IPS-15b (cell line): ENCODE results near the gene PPP2R5B.

Experiments
- H3K27me3 ChIP-seq: one replicate; pipeline ENCODE4 v1.6.1; 2013; ENCODE audit warnings: low read length; ENCODE audit not compliant: control insufficient read depth, insufficient read depth
- H3K36me3 ChIP-seq: one replicate; pipeline ENCODE4 v1.6.1; 2013; ENCODE audit warnings: low read length; ENCODE audit not compliant: control insufficient read depth, insufficient read depth
- H3K4me1 ChIP-seq: one replicate; pipeline ENCODE4 v1.6.1; 2013; ENCODE audit warnings: mild to moderate bottlenecking, low read length; ENCODE audit not compliant: control insufficient read depth, insufficient read depth
- H3K4me3 ChIP-seq: one replicate; pipeline ENCODE4 v1.5.1; 2013; ENCODE audit warnings: low read depth, low read length
- H3K9ac ChIP-seq: one replicate; pipeline ENCODE4 v1.6.1; 2013; ENCODE audit warnings: low read depth, mild to moderate bottlenecking, low read length
- H3K9me3 ChIP-seq: one replicate; pipeline ENCODE4 v1.6.1; 2013; ENCODE audit warnings: mild to moderate bottlenecking, low read length; ENCODE audit not compliant: control insufficient read depth, insufficient read depth

PPP2R5B gene

GRCh38 chr11:64881476-64881875, 43.0 kb upstream of the PPP2R5B start:
- Histone ChIP-seq H3K4me1 (peaks cover 4% of the 10 kb centered on the region), H3K36me3 (no peaks in the 10 kb centered on the region), H3K9ac (no peak overlapping the region), H3K9me3 (no peaks in the 10 kb centered on the region), H3K27me3 (no peaks in the 10 kb centered on the region), H3K4me3 (no peak overlapping the region)

- Histone ChIP-seq H3K36me3 (no peaks in the 10 kb centered on the region), H3K9me3 (no peaks in the 10 kb centered on the region), H3K27me3 (no peaks in the 10 kb centered on the region), H3K4me3 (no peak overlapping the region), H3K4me1 (peaks cover 2% of the 10 kb centered on the region), H3K9ac (no peak overlapping the region)
Measured at GRCh38 chr11:64882243-64882642, 42.2 kb upstream of the PPP2R5B start.

GRCh38 chr11:64883575-64883974, 40.9 kb upstream of the PPP2R5B start:
- Histone ChIP-seq H3K9ac (no peak overlapping the region), H3K9me3 (no peaks in the 10 kb centered on the region), H3K4me1 (peaks cover 5% of the 10 kb centered on the region), H3K4me3 (no peak overlapping the region), H3K36me3 (no peaks in the 10 kb centered on the region), H3K27me3 (no peaks in the 10 kb centered on the region)

- Histone ChIP-seq H3K4me1 (peaks cover 5% of the 10 kb centered on the region), H3K9me3 (no peaks in the 10 kb centered on the region), H3K27me3 (no peaks in the 10 kb centered on the region), H3K36me3 (no peaks in the 10 kb centered on the region), H3K9ac (no peak overlapping the region), H3K4me3 (no peak overlapping the region)
Measured at GRCh38 chr11:64884019-64884418, 40.5 kb upstream of the PPP2R5B start.

- Histone ChIP-seq H3K9me3 (no peaks in the 10 kb centered on the region), H3K9ac (no peak overlapping the region), H3K4me3 (no peak overlapping the region), H3K4me1 (peaks cover 5% of the 10 kb centered on the region), H3K27me3 (no peaks in the 10 kb centered on the region), H3K36me3 (no peaks in the 10 kb centered on the region)
Measured at GRCh38 chr11:64885367-64886286, 38.9 kb upstream of the PPP2R5B start.

- no peak overlapping the region for H3K4me3 ChIP-seq
- peaks cover 5% of the 10 kb centered on the region for H3K4me1 ChIP-seq
- no peaks in the 10 kb centered on the region for H3K27me3 ChIP-seq
- no peaks in the 10 kb centered on the region for H3K9me3 ChIP-seq
- H3K9ac ChIP-seq, result no peak overlapping the region
- H3K36me3 ChIP-seq, result no peaks in the 10 kb centered on the region
Measured at GRCh38 chr11:64887234-64887756, 37.2 kb upstream of the PPP2R5B start.

- peaks cover 5% of the 10 kb centered on the region for H3K4me1 ChIP-seq
- no peaks in the 10 kb centered on the region for H3K27me3 ChIP-seq
- peak overlapping the region; percentile 52 for H3K4me3 ChIP-seq
- no peaks in the 10 kb centered on the region for H3K36me3 ChIP-seq
- no peaks in the 10 kb centered on the region for H3K9me3 ChIP-seq
- peak overlapping the region; percentile 16 for H3K9ac ChIP-seq
Measured at GRCh38 chr11:64887757-64888405, 36.6 kb upstream of the PPP2R5B start.

- Histone ChIP-seq H3K4me3 (peak overlapping the region; percentile 52), H3K36me3 (no peaks in the 10 kb centered on the region), H3K9me3 (no peaks in the 10 kb centered on the region), H3K27me3 (no peaks in the 10 kb centered on the region), H3K4me1 (peaks cover 5% of the 10 kb centered on the region), H3K9ac (peak overlapping the region; percentile 16)
Measured at GRCh38 chr11:64888406-64888728, 36.1 kb upstream of the PPP2R5B start.

- Histone ChIP-seq H3K4me1 (peaks cover 5% of the 10 kb centered on the region), H3K9ac (no peak overlapping the region), H3K36me3 (no peaks in the 10 kb centered on the region), H3K27me3 (no peaks in the 10 kb centered on the region), H3K4me3 (no peak overlapping the region), H3K9me3 (no peaks in the 10 kb centered on the region)
Measured at GRCh38 chr11:64888729-64889511, 35.6 kb upstream of the PPP2R5B start.

- Histone ChIP-seq H3K9ac (no peak overlapping the region), H3K9me3 (no peaks in the 10 kb centered on the region), H3K4me1 (peaks cover 5% of the 10 kb centered on the region), H3K36me3 (peaks cover 3% of the 10 kb centered on the region), H3K27me3 (no peaks in the 10 kb centered on the region), H3K4me3 (no peak overlapping the region)
Measured at GRCh38 chr11:64890522-64890939, 34.0 kb upstream of the PPP2R5B start.

GRCh38 chr11:64891215-64891848, 33.2 kb upstream of the PPP2R5B start:
- no peaks in the 10 kb centered on the region for H3K9me3 ChIP-seq
- H3K4me1 ChIP-seq, result peaks cover 5% of the 10 kb centered on the region
- peaks cover 7% of the 10 kb centered on the region for H3K36me3 ChIP-seq
- no peak overlapping the region for H3K4me3 ChIP-seq
- no peak overlapping the region for H3K9ac ChIP-seq
- H3K27me3 ChIP-seq, result no peaks in the 10 kb centered on the region
